Osteoblast (primary cell): ENCODE measurements around the gene KRT86. TPM values are rescaled to one million over a fixed set of nuclear protein-coding genes. Genes with fewer than 3 reads are reported as not detected.

Experiments used
- total RNA-seq: library from RNA; depleted of rRNA; stranded (reverse); fragments of >200 nt; gene quantifications from 2 replicates; pipeline ENCODE4 v1.2.3, GENCODE V29; 2012

KRT86 gene
- total RNA-seq, 1 donor: 0.36 TPM

Other genes with a start within 250 kb of the KRT86 start
- gene NR4A1, start 223.2 kb upstream of the KRT86 start, total RNA-seq: 3.3 and 3.5 TPM in 2 replicates
- gene ATG101, start 204.7 kb upstream of the KRT86 start, total RNA-seq: 49.5 and 64.4 TPM in 2 replicates
- under 0.01 TPM in 1 of 2 replicates, not detected in the other for gene SMIM41, start 194.9 kb upstream of the KRT86 start, total RNA-seq
- gene KRT80, start 82.6 kb upstream of the KRT86 start, total RNA-seq: 0.59 and 0.72 TPM in 2 replicates
- 20.9 and 27.9 TPM in 2 replicates for gene KRT7, start 41.4 kb upstream of the KRT86 start, total RNA-seq
- 0.29 TPM in 1 of 2 replicates, not detected in the other for gene KRT81, start 16.9 kb downstream of the KRT86 start, total RNA-seq
- gene KRT83, start 46.8 kb downstream of the KRT86 start, total RNA-seq: not detected in 2 replicates
- gene KRT85, start 92.8 kb downstream of the KRT86 start, total RNA-seq: not detected in 2 replicates
- not detected in 2 replicates for gene KRT84, start 111.0 kb downstream of the KRT86 start, total RNA-seq
- not detected in 2 replicates for gene KRT82, start 131.7 kb downstream of the KRT86 start, total RNA-seq
- under 0.01 TPM in 1 of 2 replicates, not detected in the other for gene KRT75, start 159.7 kb downstream of the KRT86 start, total RNA-seq
- not detected in 2 replicates for gene KRT6B, start 177.5 kb downstream of the KRT86 start, total RNA-seq
- gene KRT6C, start 199.2 kb downstream of the KRT86 start, total RNA-seq: not detected in 2 replicates
- under 0.01 and 0.72 TPM in 2 replicates for gene KRT6A, start 218.6 kb downstream of the KRT86 start, total RNA-seq
- 0.36 TPM in 1 of 2 replicates, not detected in the other for gene KRT5, start 245.7 kb downstream of the KRT86 start, total RNA-seq